K562 (cell line): Measurements from ENCODE around the gene PLXNB2.

ENCODE experiments used
- POLR2AphosphoS5 ChIP-seq: IDR thresholded peaks from 2 replicates; pipeline ENCODE4 v1.6.1; 2011; ENCODE audit warnings: mild to moderate bottlenecking, low read depth, low read length, moderate library complexity; ENCODE audit not compliant: control insufficient read depth, insufficient read depth
- TCF7L2 ChIP-seq: fragments of 150-350 bp; IDR thresholded peaks from 2 replicates; pipeline ENCODE4 v1.6.1; 2016; ENCODE audit warnings: low read depth, mild to moderate bottlenecking, low read length, moderate library complexity
- TF ChIP-seq, protein P1 (sequence below): fragments of 250-450 bp; sonication (Bioruptor Pico); IDR thresholded peaks from 2 replicates; pipeline ENCODE4 v1.8.0; 2021; ENCODE audit warnings: borderline replicate concordance, mild to moderate bottlenecking, moderate library complexity; ENCODE audit not compliant: poor library complexity, severe bottlenecking

DNA sequence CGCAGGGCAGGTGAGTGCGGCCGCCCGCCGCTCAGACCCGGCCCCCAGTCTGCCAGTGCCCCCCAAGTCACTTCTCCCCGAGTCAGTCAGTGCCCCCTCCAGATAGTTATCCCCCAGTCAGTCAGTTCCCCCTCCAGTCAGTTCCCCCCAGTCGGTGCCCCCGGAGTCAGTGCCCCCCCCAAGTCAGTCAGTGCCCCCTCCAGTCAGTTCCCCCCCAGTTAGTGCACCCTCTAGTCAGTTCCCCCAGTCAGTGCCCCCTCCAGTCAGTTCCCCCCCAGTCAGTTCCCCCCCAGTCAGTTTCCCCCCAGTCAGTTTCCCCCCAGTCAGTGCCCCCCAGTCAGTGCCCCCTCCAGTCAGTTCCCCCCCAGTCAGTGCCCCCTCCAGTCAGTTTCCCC is 36.1 kb upstream of the PLXNB2 start:
- no peak; the same call in 1 of the 2 replicates for TF ChIP-seq POLR2AphosphoS5
- no peak for TF ChIP-seq TCF7L2
- TF ChIP-seq, protein P1, sequence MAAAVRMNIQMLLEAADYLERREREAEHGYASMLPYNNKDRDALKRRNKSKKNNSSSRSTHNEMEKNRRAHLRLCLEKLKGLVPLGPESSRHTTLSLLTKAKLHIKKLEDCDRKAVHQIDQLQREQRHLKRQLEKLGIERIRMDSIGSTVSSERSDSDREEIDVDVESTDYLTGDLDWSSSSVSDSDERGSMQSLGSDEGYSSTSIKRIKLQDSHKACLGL (CRISPR knock-in tag) = no peak
